Measurements from ENCODE around the gene PNPLA1.

PNPLA1 gene

DNA sequence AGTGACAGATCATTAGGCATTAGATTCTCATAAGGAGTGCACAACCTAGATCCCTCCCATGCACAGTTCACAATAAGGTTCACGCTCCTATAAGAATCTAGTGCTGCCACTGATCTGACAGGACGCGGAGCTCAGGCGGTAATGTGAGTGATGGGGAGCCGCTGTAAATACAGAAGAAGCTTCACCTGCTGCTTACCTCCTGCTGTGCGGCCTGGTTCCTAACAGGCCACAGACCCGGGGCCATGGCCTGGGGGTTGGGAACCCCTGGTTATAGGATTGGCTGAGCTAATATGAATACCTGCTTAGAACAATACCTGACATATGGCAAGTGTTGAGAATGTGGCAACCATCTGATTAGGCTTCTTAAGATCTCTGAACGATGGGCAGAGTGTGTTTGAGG, 2.4 kb downstream of the PNPLA1 start:
- no peak for DNase-seq (ENCODE audit: extremely low spot score)
- CTCF ChIA-PET: no interaction called here
- POLR2A ChIA-PET: no interaction called here
- TF ChIP-seq ELF4 (IDR thresholded peaks at IDR 0.05) (no peak), SP1 (IDR thresholded peaks at IDR 0.05) (no peak)

- POLR2A ChIA-PET: no interaction called here
- TF ChIP-seq PKNOX1 (IDR thresholded peaks at IDR 0.05) (no peak), TARDBP (IDR thresholded peaks at IDR 0.05) (no peak), LEF1 (IDR thresholded peaks at IDR 0.05; ENCODE audit: borderline replicate concordance) (no peak), SUZ12 (IDR thresholded peaks at IDR 0.05) (no peak), L3MBTL2 (conservative IDR thresholded peaks at IDR 0.05) (no peak), SP1 (IDR thresholded peaks at IDR 0.05) (no peak), HDGF (IDR thresholded peaks at IDR 0.05; ENCODE audit: borderline replicate concordance) (no peak), BHLHE40 (IDR thresholded peaks at IDR 0.05; ENCODE audit: borderline replicate concordance) (no peak), ARNT (IDR thresholded peaks at IDR 0.05) (no peak), FOXA1 (IDR thresholded peaks at IDR 0.05) (no peak), CTBP1 (IDR thresholded peaks at IDR 0.05; ENCODE audit: borderline replicate concordance) (no peak), ZNF384 (IDR thresholded peaks at IDR 0.05) (no peak), ELF4 (IDR thresholded peaks at IDR 0.05) (no peak), FOXK2 (IDR thresholded peaks at IDR 0.05) (no peak), NFRKB (IDR thresholded peaks at IDR 0.05) (no peak), FOXM1 (IDR thresholded peaks at IDR 0.05; ENCODE audit: borderline replicate concordance) (no peak)
- CTCF ChIA-PET: no interaction called here
- no peak for DNase-seq (ENCODE audit: extremely low spot score)
Measured at GRCh38 chr6:36273067-36273466, 3.2 kb downstream of the PNPLA1 start.

DNA sequence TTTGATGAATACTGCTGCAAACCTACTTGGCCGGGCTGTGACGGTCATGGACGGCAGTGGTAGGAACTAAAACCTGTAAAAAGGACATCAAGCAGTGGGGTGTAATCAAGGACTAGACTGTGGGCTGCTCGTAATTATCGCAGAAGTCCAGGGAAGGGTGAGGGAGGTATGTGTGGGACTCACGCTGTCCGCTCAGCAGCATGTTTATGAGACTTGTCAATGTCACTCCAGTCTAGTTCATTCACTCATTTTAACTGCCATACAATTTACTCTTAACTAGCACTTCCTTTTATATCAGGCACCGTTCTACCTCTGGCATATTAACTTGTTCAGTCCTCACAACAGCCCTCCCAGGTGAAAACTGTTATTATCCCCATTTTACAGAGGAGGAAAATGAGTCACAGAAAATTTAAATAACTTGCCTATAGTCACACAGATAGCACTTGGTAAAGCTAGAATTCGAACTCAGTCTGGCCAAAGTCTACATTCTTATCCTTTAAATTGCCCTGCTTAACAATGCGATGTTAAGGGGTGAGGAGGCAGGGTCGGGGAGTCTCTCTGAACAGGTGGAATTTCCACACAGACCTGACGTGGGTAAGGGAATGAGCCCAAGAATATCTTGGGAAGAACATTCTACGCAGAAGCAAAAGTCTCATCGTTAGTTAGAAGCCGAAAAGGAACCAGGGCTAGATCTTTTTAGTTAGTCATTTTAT, 4.1 kb downstream of the PNPLA1 start:
- ChIA-PET CTCF (no interaction called here), POLR2A (no interaction called here)
- no peak for DNase-seq (ENCODE audit: extremely low spot score)
- TF ChIP-seq FOXK2 (IDR thresholded peaks at IDR 0.05): no peak
- no peak for TF ChIP-seq ARNT (IDR thresholded peaks at IDR 0.05)
- TF ChIP-seq PKNOX1 (IDR thresholded peaks at IDR 0.05): peak; percentile 64

DNA sequence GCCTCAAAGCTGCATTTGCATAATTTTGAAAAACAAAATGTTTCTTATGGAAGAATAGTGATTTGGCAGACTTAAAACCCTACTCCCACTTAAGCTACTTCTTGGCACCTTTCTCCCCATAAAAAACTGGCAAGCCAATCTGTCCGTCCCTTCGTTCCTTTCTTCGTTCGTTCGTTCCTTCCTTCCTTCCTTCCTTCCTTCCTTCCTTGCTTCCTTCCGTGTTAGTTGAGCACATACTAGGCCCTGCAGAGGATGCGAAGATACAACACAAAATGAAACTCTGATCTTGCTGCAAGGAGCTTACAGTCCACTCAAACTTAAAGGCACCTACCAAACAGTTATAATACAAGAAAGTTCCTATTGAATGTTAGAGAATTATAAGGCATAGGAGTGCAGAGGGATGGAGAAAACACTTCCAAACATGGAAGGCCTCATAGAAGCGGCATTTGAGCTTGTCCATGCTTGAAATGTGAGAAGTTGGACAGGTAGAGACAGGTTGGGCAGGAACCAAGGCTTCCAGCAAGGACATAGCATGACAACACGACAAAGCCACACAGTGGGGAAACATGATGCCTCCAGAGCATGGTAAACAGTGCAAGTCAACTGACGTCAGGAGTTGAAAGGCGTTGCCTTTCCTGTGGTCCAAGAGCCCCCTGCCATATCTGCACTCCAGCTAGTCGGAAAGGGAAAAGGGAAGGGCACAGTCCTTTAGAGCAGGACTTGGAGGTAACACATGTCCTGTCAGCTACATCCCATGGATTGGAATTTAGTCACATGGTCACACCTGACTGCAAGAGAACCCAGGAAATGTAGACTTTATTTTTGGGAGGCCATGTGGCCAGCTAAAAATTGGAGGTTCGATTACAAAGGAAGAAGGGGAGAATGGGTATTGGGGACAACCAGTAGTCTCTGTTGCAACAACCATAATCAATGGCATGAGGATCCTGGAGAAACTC, 7.0 kb downstream of the PNPLA1 start:
- CTCF ChIA-PET: interaction anchor here (1.0 kb wide), 1 partner anchor 9 kb away, joined by 3 read pairs; no protein-coding TSS in a partner anchor
- TF ChIP-seq FOXK2 (IDR thresholded peaks at IDR 0.05) (no peak), BHLHE40 (IDR thresholded peaks at IDR 0.05; ENCODE audit: borderline replicate concordance) (no peak), ZNF384 (IDR thresholded peaks at IDR 0.05) (no peak), LEF1 (IDR thresholded peaks at IDR 0.05; ENCODE audit: borderline replicate concordance) (no peak), ARNT (IDR thresholded peaks at IDR 0.05) (no peak), L3MBTL2 (conservative IDR thresholded peaks at IDR 0.05) (no peak), FOXM1 (IDR thresholded peaks at IDR 0.05; ENCODE audit: borderline replicate concordance) (no peak), SP1 (IDR thresholded peaks at IDR 0.05) (no peak), NFRKB (IDR thresholded peaks at IDR 0.05) (no peak), SUZ12 (IDR thresholded peaks at IDR 0.05) (no peak)
- DNase-seq (ENCODE audit: extremely low spot score): no peak
- POLR2A ChIA-PET: no interaction called here

GRCh38 chr6:36277946-36278470, 8.1 kb downstream of the PNPLA1 start:
- CTCF ChIA-PET: no interaction called here
- TF ChIP-seq HDGF (IDR thresholded peaks at IDR 0.05; ENCODE audit: borderline replicate concordance): no peak
- no peak for TF ChIP-seq NFRKB (IDR thresholded peaks at IDR 0.05)
- no peak for TF ChIP-seq SUZ12 (IDR thresholded peaks at IDR 0.05)
- no peak for TF ChIP-seq FOXM1 (IDR thresholded peaks at IDR 0.05; ENCODE audit: borderline replicate concordance)
- no peak for TF ChIP-seq TARDBP (IDR thresholded peaks at IDR 0.05)
- no peak for TF ChIP-seq ARNT (IDR thresholded peaks at IDR 0.05)
- TF ChIP-seq ELF4 (IDR thresholded peaks at IDR 0.05): no peak
- no peak for TF ChIP-seq BHLHE40 (IDR thresholded peaks at IDR 0.05; ENCODE audit: borderline replicate concordance)
- no peak for TF ChIP-seq PKNOX1 (IDR thresholded peaks at IDR 0.05)
- TF ChIP-seq LEF1 (IDR thresholded peaks at IDR 0.05; ENCODE audit: borderline replicate concordance): no peak
- TF ChIP-seq FOXK2 (IDR thresholded peaks at IDR 0.05): no peak
- POLR2A ChIA-PET: no interaction called here

GRCh38 chr6:36280467-36280866, 10.6 kb downstream of the PNPLA1 start:
- no peak for DNase-seq (ENCODE audit: extremely low spot score)
- ChIA-PET CTCF (interaction anchor here (0.5 to 1.1 kb wide), 2 partner anchors 29 to 478 kb away, joined by 3 to 5 read pairs; no protein-coding TSS in a partner anchor), POLR2A (no interaction called here)
- TF ChIP-seq ZNF384 (IDR thresholded peaks at IDR 0.05): no peak

More at GRCh38 chr6:36277946-36278470, 8.1 kb downstream of the PNPLA1 start:
- no peak for DNase-seq (ENCODE audit: extremely low spot score)
